ENCODE results near the gene ZAP70.

DNA sequence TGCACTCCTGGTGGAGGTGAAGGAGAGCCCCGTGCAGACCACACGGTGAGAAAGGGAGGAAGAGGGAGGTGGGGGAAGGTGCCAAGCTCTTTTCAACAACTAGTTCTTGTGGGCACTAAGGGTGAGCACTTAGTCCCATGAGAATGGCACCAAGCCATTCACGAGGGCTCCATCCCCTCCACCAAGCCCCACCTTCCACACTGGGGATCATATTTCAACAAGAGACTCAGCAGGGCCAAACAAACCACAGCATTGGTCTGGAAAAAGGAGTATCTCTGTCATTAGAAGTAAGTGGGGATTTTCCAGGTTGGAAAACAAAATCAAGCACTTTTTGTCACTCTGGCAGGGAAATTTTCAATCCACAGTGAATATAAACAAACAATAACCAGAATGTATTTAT is 38.4 kb downstream of the ZAP70 start:
- TF ChIP-seq, protein P1, sequence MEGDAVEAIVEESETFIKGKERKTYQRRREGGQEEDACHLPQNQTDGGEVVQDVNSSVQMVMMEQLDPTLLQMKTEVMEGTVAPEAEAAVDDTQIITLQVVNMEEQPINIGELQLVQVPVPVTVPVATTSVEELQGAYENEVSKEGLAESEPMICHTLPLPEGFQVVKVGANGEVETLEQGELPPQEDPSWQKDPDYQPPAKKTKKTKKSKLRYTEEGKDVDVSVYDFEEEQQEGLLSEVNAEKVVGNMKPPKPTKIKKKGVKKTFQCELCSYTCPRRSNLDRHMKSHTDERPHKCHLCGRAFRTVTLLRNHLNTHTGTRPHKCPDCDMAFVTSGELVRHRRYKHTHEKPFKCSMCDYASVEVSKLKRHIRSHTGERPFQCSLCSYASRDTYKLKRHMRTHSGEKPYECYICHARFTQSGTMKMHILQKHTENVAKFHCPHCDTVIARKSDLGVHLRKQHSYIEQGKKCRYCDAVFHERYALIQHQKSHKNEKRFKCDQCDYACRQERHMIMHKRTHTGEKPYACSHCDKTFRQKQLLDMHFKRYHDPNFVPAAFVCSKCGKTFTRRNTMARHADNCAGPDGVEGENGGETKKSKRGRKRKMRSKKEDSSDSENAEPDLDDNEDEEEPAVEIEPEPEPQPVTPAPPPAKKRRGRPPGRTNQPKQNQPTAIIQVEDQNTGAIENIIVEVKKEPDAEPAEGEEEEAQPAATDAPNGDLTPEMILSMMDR (IDR thresholded peaks at IDR 0.05): no peak
- TF ChIP-seq POLR2A (IDR thresholded peaks at IDR 0.05) (no peak), EP300 (IDR thresholded peaks at IDR 0.05) (no peak)

Data from tibial nerve (tissue), 4 donors.